CD14-positive monocyte (primary cell): ENCODE results near the gene CALR3. TPM values are rescaled to one million over a fixed set of nuclear protein-coding genes. Genes with fewer than 3 reads are reported as not detected.

Experiments used
- DNase-seq, 3 donors: peaks; one replicate each; pipeline ENCODE4 v3.0.0-alpha.2; 2011 to 2022
- H2AFZ ChIP-seq: 2 replicates; pipeline ENCODE4 v1.6.0; 2012; ENCODE audit warnings: mild to moderate bottlenecking, low read depth, low read length, inconsistent platforms; ENCODE audit not compliant: insufficient read depth, poor library complexity, severe bottlenecking
- H3K27ac ChIP-seq, 2 donors: 1 replicate in 1 of 2; 2 replicates in 1 of 2; pipeline ENCODE4 v1.5.1; 2012 to 2013; ENCODE audit warnings: low read length in 2 of 2, control low read depth in 1 of 2, inconsistent platforms in 1 of 2, low read depth in 1 of 2, mild to moderate bottlenecking in 1 of 2
- H3K27me3 ChIP-seq, 2 donors: one replicate each; pipeline versions ENCODE4 v1.6.0 to v1.6.1; 2011 to 2013; ENCODE audit warnings: low read length in 2 of 2; ENCODE audit not compliant: control insufficient read depth in 2 of 2, insufficient read depth in 2 of 2
- H3K36me3 ChIP-seq, 2 donors: replicated peaks in 1 of 2; 1 replicate in 1 of 2; 2 replicates in 1 of 2; pipeline versions ENCODE4 v1.5.1 to v1.6.1; 2012 to 2013; ENCODE audit warnings: low read length in 2 of 2, control low read depth in 1 of 2, inconsistent platforms in 1 of 2, mild to moderate bottlenecking in 1 of 2; ENCODE audit not compliant: insufficient read depth in 2 of 2, control insufficient read depth in 1 of 2
- H3K4me1 ChIP-seq, 2 donors: 1 replicate in 1 of 2; 2 replicates in 1 of 2; pipeline versions ENCODE4 v1.5.1 to v1.6.1; 2012 to 2013; ENCODE audit warnings: low read length in 2 of 2, control low read depth in 1 of 2, inconsistent platforms in 1 of 2, mild to moderate bottlenecking in 1 of 2, moderate library complexity in 1 of 2; ENCODE audit not compliant: insufficient read depth in 2 of 2, control insufficient read depth in 1 of 2
- H3K4me2 ChIP-seq: replicated peaks from 2 replicates; pipeline ENCODE3; 2012; ENCODE audit warnings: low read length, moderate library complexity, mild to moderate bottlenecking; ENCODE audit not compliant: poor library complexity, severe bottlenecking; ENCODE audit errors: extremely low read depth
- H3K4me3 ChIP-seq, 3 experiments: fragments of 200-600 bp in 1 of 3; sonication (generic) in 1 of 3; replicated peaks in 1 of 3; 1 replicate in 2 of 3; 2 replicates in 1 of 3; pipeline ENCODE4 v1.5.1; 2011 to 2013; ENCODE audit warnings: low read length in 3 of 3, mild to moderate bottlenecking in 3 of 3, control low read depth in 2 of 3, low read depth in 2 of 3, inconsistent platforms in 1 of 3, moderate library complexity in 1 of 3
- H3K79me2 ChIP-seq: 2 replicates; pipeline ENCODE4 v1.6.0; 2012; ENCODE audit warnings: mild to moderate bottlenecking, control low read depth, inconsistent platforms, low read length, moderate library complexity; ENCODE audit not compliant: insufficient read depth
- H3K9ac ChIP-seq: 2 replicates; pipeline ENCODE4 v1.6.0; 2017; ENCODE audit warnings: low read length, mild to moderate bottlenecking; ENCODE audit not compliant: insufficient read depth, poor library complexity, severe bottlenecking
- H3K9me3 ChIP-seq, 2 donors: replicated peaks in 1 of 2; 1 replicate in 1 of 2; 2 replicates in 1 of 2; pipeline versions ENCODE4 v1.5.1 to v1.6.1; 2012 to 2013; ENCODE audit warnings: low read length in 2 of 2, control low read depth in 1 of 2; ENCODE audit not compliant: control insufficient read depth in 1 of 2, insufficient read depth in 1 of 2
- H4K20me1 ChIP-seq: 2 replicates; pipeline ENCODE4 v1.6.0; 2012; ENCODE audit warnings: mild to moderate bottlenecking, low read length, control low read depth, moderate library complexity; ENCODE audit not compliant: insufficient read depth
- H3K27ac Mint-ChIP-seq, 7 donors: one replicate each; pipeline ENCODE4 v1.8.0; 2020; ENCODE audit warnings: mild to moderate bottlenecking in 7 of 7, mixed read lengths in 7 of 7, moderate library complexity in 6 of 7, inconsistent platforms in 2 of 7
- H3K27me3 Mint-ChIP-seq, 3 donors: one replicate each; pipeline ENCODE4 v1.8.0; 2021 to 2022; ENCODE audit warnings: low read depth in 3 of 3, mild to moderate bottlenecking in 3 of 3, mixed read lengths in 3 of 3, moderate library complexity in 3 of 3, inconsistent platforms in 1 of 3
- H3K36me3 Mint-ChIP-seq, 2 donors: one replicate each; pipeline ENCODE4 v1.8.0; 2020; ENCODE audit warnings: mixed read lengths in 2 of 2, inconsistent platforms in 1 of 2, mild to moderate bottlenecking in 1 of 2
- H3K4me1 Mint-ChIP-seq: one replicate; pipeline ENCODE4 v1.8.0; 2020; ENCODE audit warnings: mild to moderate bottlenecking, mixed read lengths
- H3K4me3 Mint-ChIP-seq, 2 donors: one replicate each; pipeline ENCODE4 v1.8.0; 2020; ENCODE audit warnings: mild to moderate bottlenecking in 2 of 2, mixed read lengths in 2 of 2, moderate library complexity in 1 of 2
- H3K9me3 Mint-ChIP-seq, 7 donors: one replicate each; pipeline ENCODE4 v1.8.0; 2020 to 2022; ENCODE audit warnings: mixed read lengths in 7 of 7, mild to moderate bottlenecking in 6 of 7, moderate library complexity in 6 of 7, inconsistent platforms in 2 of 7
- WGBS: methylation state at CpG from one replicate; pipeline ENCODE4 v1.1.5; 2013; ENCODE audit warnings: missing lambda C conversion rate; ENCODE audit not compliant: insufficient coverage; 5-methylcytosine and 5-hydroxymethylcytosine counted together
- intact Hi-C, 2 donors: fragments of 100-400 bp; cut with micrococcal nuclease; formaldehyde crosslinking; loops; one replicate each; pipeline versions ENCODE4 v1.15.0 to v1.15.1; 2023
- polyA plus RNA-seq, 3 donors: library from polyadenylated mRNA; depleted of rRNA in 1 of 3; unstranded in 2 of 3; stranded (reverse) in 1 of 3; fragments of 300-500 nt in 2 of 3; fragments of >200 nt in 1 of 3; fragmentation: Illumina TruSeq in 2 of 3; gene quantifications; 1 replicate in 2 of 3; 2 replicates in 1 of 3; pipeline ENCODE4 v1.2.3, GENCODE V29; 2012 to 2021
- TF ChIP-seq, protein P1 (sequence below): fragments of 200-600 bp; IDR thresholded peaks from one replicate; pipeline ENCODE4 v1.8.0; 2022; ENCODE audit warnings: antibody characterized with exemption, mild to moderate bottlenecking

CALR3 gene
- polyA plus RNA-seq, 3 donors: not detected

DNA sequence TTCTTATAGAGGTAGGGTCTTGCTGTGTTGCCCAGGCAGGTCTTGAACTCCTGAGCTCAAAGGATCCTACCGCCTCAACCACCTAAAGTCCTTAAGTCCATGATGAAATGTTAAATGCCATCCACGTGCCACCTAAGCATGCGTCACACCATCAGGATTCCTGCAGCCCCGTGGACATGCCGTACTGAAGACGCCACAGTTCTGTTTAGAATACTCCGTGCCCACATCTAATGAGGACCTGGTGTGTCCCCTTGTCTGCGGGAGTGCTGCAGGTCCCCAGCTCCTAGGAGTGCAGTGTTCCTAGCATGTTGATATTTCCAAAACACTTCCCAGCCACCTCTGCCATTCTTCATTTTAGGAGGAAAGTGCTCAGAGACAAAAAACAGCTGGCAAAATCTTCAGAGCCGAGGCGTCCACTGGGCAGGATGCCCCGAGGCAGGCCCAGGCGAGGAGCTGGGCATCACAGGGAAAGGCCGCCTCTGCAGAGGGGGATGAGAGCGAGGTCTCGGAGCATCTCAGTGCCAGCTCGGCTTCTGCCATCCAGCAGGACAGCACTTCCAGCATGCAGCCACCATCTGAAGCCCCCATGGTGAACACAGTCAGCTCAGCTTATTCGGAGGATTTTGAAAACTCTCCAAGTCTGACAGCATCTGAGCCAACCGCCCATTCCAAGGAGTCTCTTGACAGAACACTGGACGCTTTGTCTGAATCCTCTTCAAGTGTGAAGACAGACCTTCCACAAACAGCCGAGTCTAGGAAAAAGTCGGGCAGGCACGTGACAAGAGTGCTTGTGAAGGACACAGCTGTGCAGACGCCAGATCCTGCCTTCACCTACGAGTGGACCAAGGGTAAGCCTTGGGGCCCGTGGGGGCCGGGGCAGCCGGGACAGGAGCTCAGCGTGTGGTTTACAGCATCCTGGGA lies 13.4 kb upstream of the CALR3 start:
- no peak for DNase-seq
- Mint-ChIP-seq H3K9me3 (no peaks in the 10 kb centered on the region), H3K27ac (no peak overlapping the region), H3K4me1 (no peaks in the 10 kb centered on the region), H3K4me3 (no peak overlapping the region), H3K27me3 (peaks cover 0 to 2% (median 0%) of the 10 kb centered on the region in 3 donors), H3K36me3 (peaks cover 4 to 8% of the 10 kb centered on the region in 2 donors)
- Histone ChIP-seq H3K4me3 (no peak overlapping the region), H4K20me1 (no peaks in the 10 kb centered on the region), H3K36me3 (no peaks in the 10 kb centered on the region), H3K4me2 (no peak overlapping the region), H3K27me3 (no peaks in the 10 kb centered on the region), H3K9me3 (no peaks in the 10 kb centered on the region), H3K9ac (no peak overlapping the region), H2AFZ (no peak overlapping the region), H3K4me1 (no peaks in the 10 kb centered on the region), H3K27ac (no peak overlapping the region), H3K79me2 (no peaks in the 10 kb centered on the region)
- intact Hi-C loops: no loop called here
- WGBS: 97% methylated on average over 25 of the region's 28 CpGs
- TF ChIP-seq, protein P1, sequence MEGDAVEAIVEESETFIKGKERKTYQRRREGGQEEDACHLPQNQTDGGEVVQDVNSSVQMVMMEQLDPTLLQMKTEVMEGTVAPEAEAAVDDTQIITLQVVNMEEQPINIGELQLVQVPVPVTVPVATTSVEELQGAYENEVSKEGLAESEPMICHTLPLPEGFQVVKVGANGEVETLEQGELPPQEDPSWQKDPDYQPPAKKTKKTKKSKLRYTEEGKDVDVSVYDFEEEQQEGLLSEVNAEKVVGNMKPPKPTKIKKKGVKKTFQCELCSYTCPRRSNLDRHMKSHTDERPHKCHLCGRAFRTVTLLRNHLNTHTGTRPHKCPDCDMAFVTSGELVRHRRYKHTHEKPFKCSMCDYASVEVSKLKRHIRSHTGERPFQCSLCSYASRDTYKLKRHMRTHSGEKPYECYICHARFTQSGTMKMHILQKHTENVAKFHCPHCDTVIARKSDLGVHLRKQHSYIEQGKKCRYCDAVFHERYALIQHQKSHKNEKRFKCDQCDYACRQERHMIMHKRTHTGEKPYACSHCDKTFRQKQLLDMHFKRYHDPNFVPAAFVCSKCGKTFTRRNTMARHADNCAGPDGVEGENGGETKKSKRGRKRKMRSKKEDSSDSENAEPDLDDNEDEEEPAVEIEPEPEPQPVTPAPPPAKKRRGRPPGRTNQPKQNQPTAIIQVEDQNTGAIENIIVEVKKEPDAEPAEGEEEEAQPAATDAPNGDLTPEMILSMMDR: no peak

DNA sequence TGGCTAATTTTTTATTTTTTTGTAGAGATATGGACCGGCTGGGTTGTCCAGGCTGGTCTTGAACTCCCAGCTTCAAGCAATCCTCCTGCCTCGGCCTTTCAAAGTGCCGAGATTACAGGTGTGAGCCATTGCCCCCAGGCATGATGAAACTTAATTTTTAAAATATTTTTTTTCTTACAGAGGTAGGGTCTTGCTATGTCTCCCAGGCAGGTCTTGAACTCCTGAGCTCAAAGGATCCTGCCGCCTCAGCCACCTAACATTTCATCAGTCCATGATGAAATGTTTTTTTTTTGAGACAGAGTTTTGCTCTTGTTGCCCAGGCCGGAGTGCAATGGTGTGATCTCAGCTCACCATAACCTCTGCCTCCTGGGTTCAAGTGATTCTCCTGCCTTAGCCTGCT lies 12.6 kb upstream of the CALR3 start:
- H3K4me1 Mint-ChIP-seq: no peaks in the 10 kb centered on the region
- no peaks in the 10 kb centered on the region for H3K79me2 ChIP-seq
- peaks cover 4 to 8% of the 10 kb centered on the region in 2 donors for H3K36me3 Mint-ChIP-seq
- TF ChIP-seq, protein P1: no peak
- no peak for DNase-seq
- H3K4me2 ChIP-seq: no peak overlapping the region
- no peak overlapping the region for H3K9ac ChIP-seq
- H3K27me3 ChIP-seq: no peaks in the 10 kb centered on the region
- H3K4me1 ChIP-seq: no peaks in the 10 kb centered on the region
- no peaks in the 10 kb centered on the region for H3K9me3 Mint-ChIP-seq
- H3K9me3 ChIP-seq: no peaks in the 10 kb centered on the region
- no peak overlapping the region for H3K4me3 ChIP-seq
- no peak overlapping the region for H2AFZ ChIP-seq
- peaks cover 0 to 2% (median 0%) of the 10 kb centered on the region in 3 donors for H3K27me3 Mint-ChIP-seq
- intact Hi-C loops: no loop called here
- H4K20me1 ChIP-seq: no peaks in the 10 kb centered on the region
- H3K4me3 Mint-ChIP-seq: no peak overlapping the region
- H3K27ac ChIP-seq: no peak overlapping the region
- no peaks in the 10 kb centered on the region for H3K36me3 ChIP-seq
- H3K27ac Mint-ChIP-seq: no peak overlapping the region
- 67% methylated on average over 1 of the region's 5 CpGs for WGBS
